Endothelial cell of umbilical vein (primary cell): ENCODE results near the gene SLC25A38. TPM values are rescaled to one million over a fixed set of nuclear protein-coding genes. Genes with fewer than 3 reads are reported as not detected.
"Not testable (repeated sequence)": the region's sequence is repeated elsewhere in the genome, so short reads cannot be mapped to it uniquely, and the experiment has no call there.

Experiments used
- BruUV-seq: library from RNA; stranded (reverse); fragments of 400-500 nt; replicated peaks from 2 replicates; lab custom pipeline; 2021; lab: Mats Ljungman, UMichigan
- CTCF ChIA-PET: fragments of 300-600, 350-600 bp; sonication (Branson Sonifier 250); formaldehyde crosslinking; loops from one replicate; lab custom pipeline; 2021; ENCODE audit warnings: antibody characterized with exemption, inconsistent platforms; lab: Charles Lee
- POLR2A ChIA-PET: fragments of 300-600, 350-600 bp; sonication (Branson Sonifier 250); formaldehyde crosslinking; loops from one replicate; lab custom pipeline; 2021; ENCODE audit warnings: antibody characterized with exemption, inconsistent platforms; lab: Charles Lee
- DNase-seq: peaks from one replicate; pipeline ENCODE4 v3.0.0-alpha.2; 2011; ENCODE audit warnings: low read depth, low spot score
- FAIRE-seq: peaks from 2 replicates; lab custom pipeline; 2011; peaks lifted over from hg19 to GRCh38; lab: Jason Lieb, UNC
- H2AFZ ChIP-seq: 2 replicates; pipeline ENCODE4 v1.6.0; 2012; ENCODE audit warnings: low read depth, low read length, control low read depth, inconsistent platforms
- H3K27ac ChIP-seq: 2 replicates; pipeline ENCODE4 v1.5.1; 2011; ENCODE audit warnings: low read depth, mild to moderate bottlenecking, control low read depth, low read length, moderate library complexity; ENCODE audit not compliant: insufficient read depth
- H3K27me3 ChIP-seq, 2 experiments: 2 replicates each; pipeline versions ENCODE4 v1.6.0 to v1.6.1; 2011; ENCODE audit warnings: low read length in 2 of 2, mixed read lengths in 1 of 2; ENCODE audit not compliant: control insufficient read depth in 2 of 2, insufficient read depth in 2 of 2
- H3K36me3 ChIP-seq, 2 experiments: 2 replicates in 1 of 2; 3 replicates in 1 of 2; pipeline ENCODE4 v1.5.1; 2011; ENCODE audit warnings: low read length in 2 of 2, mild to moderate bottlenecking in 1 of 2, moderate library complexity in 1 of 2; ENCODE audit not compliant: control insufficient read depth in 2 of 2, insufficient read depth in 2 of 2; ENCODE audit errors: extremely low read depth in 1 of 2
- H3K4me1 ChIP-seq: 3 replicates; pipeline ENCODE4 v1.5.1; 2011; ENCODE audit warnings: mild to moderate bottlenecking, low read length; ENCODE audit not compliant: control insufficient read depth, insufficient read depth; ENCODE audit errors: extremely low read depth
- H3K4me2 ChIP-seq: 2 replicates; pipeline ENCODE4 v1.6.1; 2011; ENCODE audit warnings: low read length, control low read depth, mixed read lengths; ENCODE audit not compliant: insufficient read depth
- H3K4me3 ChIP-seq, 3 experiments: fragments of 200-600 bp in 1 of 3; sonication (generic), shearing (Covaris generic) in 1 of 3; replicated peaks in 1 of 3; 2 replicates each; pipeline ENCODE4 v1.5.1; 2011 to 2016; ENCODE audit warnings: control low read depth in 3 of 3, low read length in 3 of 3, mild to moderate bottlenecking in 2 of 3, inconsistent platforms in 1 of 3, low read depth in 1 of 3, moderate library complexity in 1 of 3; ENCODE audit not compliant: insufficient read depth in 1 of 3
- H3K79me2 ChIP-seq: 2 replicates; pipeline ENCODE4 v1.6.0; 2012; ENCODE audit warnings: low read length, inconsistent platforms; ENCODE audit not compliant: control insufficient read depth, insufficient read depth
- H3K9ac ChIP-seq: replicated peaks from 2 replicates; pipeline ENCODE3; 2011; ENCODE audit warnings: low read length, control low read depth; ENCODE audit not compliant: insufficient read depth; ENCODE audit errors: extremely low read depth
- H3K9me1 ChIP-seq: replicated peaks from 3 replicates; pipeline ENCODE4 v1.6.0; 2011; ENCODE audit warnings: mild to moderate bottlenecking, low read length; ENCODE audit not compliant: control insufficient read depth, insufficient read depth; ENCODE audit errors: extremely low read depth
- H3K9me3 ChIP-seq: replicated peaks from 2 replicates; pipeline ENCODE4 v1.5.1; 2012; ENCODE audit warnings: low read length, inconsistent platforms; ENCODE audit not compliant: control insufficient read depth, insufficient read depth
- H4K20me1 ChIP-seq: replicated peaks from 2 replicates; pipeline ENCODE3; 2011; ENCODE audit warnings: mild to moderate bottlenecking, low read length; ENCODE audit not compliant: control insufficient read depth, insufficient read depth; ENCODE audit errors: extremely low read depth
- CTCF ChIP-seq, 2 donors: IDR thresholded peaks; 1 replicate in 1 of 2; 2 replicates in 1 of 2; pipeline ENCODE4 v1.5.1; 2011; ENCODE audit warnings: low read length in 2 of 2, mild to moderate bottlenecking in 2 of 2, moderate library complexity in 2 of 2, control low read depth in 1 of 2, inconsistent platforms in 1 of 2, low read depth in 1 of 2; ENCODE audit not compliant: insufficient read depth in 1 of 2; ENCODE audit errors: extremely low read depth in 1 of 2
- EZH2 ChIP-seq: IDR thresholded peaks from 2 replicates; pipeline ENCODE4 v1.6.1; 2012; ENCODE audit warnings: borderline replicate concordance, low read depth, mild to moderate bottlenecking, moderate library complexity, low read length, inconsistent platforms; ENCODE audit not compliant: severe bottlenecking
- FOS ChIP-seq: IDR thresholded peaks from 2 replicates; pipeline ENCODE4 v1.6.1; 2011; ENCODE audit warnings: mild to moderate bottlenecking, low read length, moderate library complexity, borderline replicate concordance; ENCODE audit not compliant: insufficient read depth
- GATA2 ChIP-seq: IDR thresholded peaks from 2 replicates; pipeline ENCODE4 v1.7.0; 2011; ENCODE audit warnings: low read depth, mild to moderate bottlenecking, moderate library complexity, mixed read lengths, low read length; ENCODE audit not compliant: insufficient read length, insufficient read depth
- JUN ChIP-seq: IDR thresholded peaks from 2 replicates; pipeline ENCODE4 v1.6.1; 2011; ENCODE audit warnings: borderline replicate concordance, low read depth; ENCODE audit not compliant: insufficient read length, insufficient read depth
- MAX ChIP-seq: IDR thresholded peaks from 2 replicates; pipeline ENCODE4 v1.6.1; 2011; ENCODE audit not compliant: insufficient read depth, insufficient read length
- MYC ChIP-seq: IDR thresholded peaks from one replicate; pipeline ENCODE4 v1.6.1; 2011; ENCODE audit warnings: mild to moderate bottlenecking, low read depth, low read length
- POLR2A ChIP-seq: IDR thresholded peaks from 2 replicates; pipeline ENCODE4 v1.6.1; 2012; ENCODE audit warnings: low read depth, mild to moderate bottlenecking, control low read depth, low read length
- POLR2AphosphoS5 ChIP-seq: IDR thresholded peaks from 2 replicates; pipeline ENCODE4 v1.6.1; 2012; ENCODE audit warnings: low read depth, mild to moderate bottlenecking, control low read depth, low read length, moderate library complexity; ENCODE audit not compliant: insufficient read depth
- dilution Hi-C: fragments of 300-500 bp; cut with MboI; formaldehyde crosslinking; loops from one replicate; pipeline ENCODE4 v1.15.0; 2019; ENCODE audit warnings: low sequenced_read_pairs; ENCODE audit not compliant: extremely low pct_ligation_motif_present
- intact Hi-C: fragments of 100-400 bp; cut with micrococcal nuclease; formaldehyde crosslinking; loops from one replicate; pipeline ENCODE4 v1.10.0; 2022
- polyA plus RNA-seq, 4 experiments: library from polyadenylated mRNA; depleted of rRNA in 3 of 4; stranded (reverse) in 3 of 4; unstranded in 1 of 4; fragments of >200 nt; gene quantifications; 2 replicates each; pipeline versions ENCODE4 v1.2.1 to v1.2.3, GENCODE V29; 2011 to 2012; ENCODE audit warnings: missing spikeins in 1 of 4
- total RNA-seq: library from RNA; stranded (reverse); gene quantifications from 2 replicates; pipeline ENCODE4 v1.2.3, GENCODE V29; 2021

SLC25A38 gene
- total and polyA plus RNA-seq, 2 donors (not counting 3 experiments of a cell fraction or from before 2014, with no cell fraction given), result 20.0 to 31.1 TPM

- peaks cover 0 to 4% of the 10 kb centered on the region in 2 experiments for H3K27me3 ChIP-seq
- no peak overlapping the region for H2AFZ ChIP-seq
- dilution Hi-C loops, result no loop called here
- H3K9ac ChIP-seq, result no peak overlapping the region
- H3K4me1 ChIP-seq, result no peaks in the 10 kb centered on the region
- no peak overlapping the region for H3K27ac ChIP-seq
- H3K79me2 ChIP-seq, result peaks cover 2% of the 10 kb centered on the region
- FAIRE-seq (no peak), DNase-seq (no peak)
- no peak overlapping the region for H3K4me2 ChIP-seq
- peaks cover 16 to 21% of the 10 kb centered on the region in 2 experiments for H3K36me3 ChIP-seq
- TF ChIP-seq JUN (no peak), GATA2 (no peak), EZH2 (no peak), FOS (no peak), MAX (no peak), POLR2AphosphoS5 (no peak), POLR2A (no peak), CTCF (IDR thresholded peaks at IDR 0.05; ENCODE audit: extremely low read depth in 1 of 2, insufficient read depth in 1 of 2, low read depth in 1 of 2, low read length in 2 of 2) (no peak), MYC (no peak)
- H4K20me1 ChIP-seq, result no peaks in the 10 kb centered on the region
- ChIA-PET CTCF (interaction anchor here (0.6 to 4.1 kb wide), 5 partner anchors 28 to 763 kb away, joined by 3 to 56 read pairs (median 14); no protein-coding TSS in a partner anchor), POLR2A (interaction anchor here (0.6 to 1.7 kb wide), 2 partner anchors 9 to 1041 kb away, joined by 3 to 7 read pairs; partner anchors contain the start of gene RPSA)
- H3K9me3 ChIP-seq, result no peaks in the 10 kb centered on the region
- no TSS peak for BruUV-seq
- H3K9me1 ChIP-seq, result no peaks in the 10 kb centered on the region
- H3K4me3 ChIP-seq, result no peak overlapping the region
- intact Hi-C loops, result loop anchor here (1.0 to 10.0 kb wide), 2 partner anchors 10 to 899 kb away; partner anchors contain the start of gene RPSA
Measured at GRCh38 chr3:39415983-39416382, 32.8 kb downstream of the SLC25A38 start.

- H4K20me1 ChIP-seq, H3K27ac ChIP-seq, H3K27me3 ChIP-seq, dilution Hi-C loops, H3K79me2 ChIP-seq, H3K9ac ChIP-seq, H3K9me1 ChIP-seq, H2AFZ ChIP-seq, H3K4me2 ChIP-seq, H3K9me3 ChIP-seq, H3K4me3 ChIP-seq, DNase-seq, FAIRE-seq, BruUV-seq, H3K4me1 ChIP-seq: not testable (repeated sequence)
- H3K36me3 ChIP-seq, result peaks cover 11 to 13% of the 10 kb centered on the region in 2 experiments
- ChIA-PET POLR2A (interaction anchor here (0.7 kb wide), 1 partner anchor 11 kb away, joined by 4 read pairs; the partner anchor contains the start of gene RPSA), CTCF (interaction anchor here (0.8 to 4.1 kb wide), 7 partner anchors 17 to 88 kb away, joined by 3 to 56 read pairs (median 5); no protein-coding TSS in a partner anchor)
- intact Hi-C loops, result loop anchor here (1.0 to 10.0 kb wide), 4 partner anchors 26 to 898 kb away; no protein-coding TSS in a partner anchor
Measured at GRCh38 chr3:39416998-39417397, 33.8 kb downstream of the SLC25A38 start.
